ENCODE data around the gene PTPRJ.

DNA sequence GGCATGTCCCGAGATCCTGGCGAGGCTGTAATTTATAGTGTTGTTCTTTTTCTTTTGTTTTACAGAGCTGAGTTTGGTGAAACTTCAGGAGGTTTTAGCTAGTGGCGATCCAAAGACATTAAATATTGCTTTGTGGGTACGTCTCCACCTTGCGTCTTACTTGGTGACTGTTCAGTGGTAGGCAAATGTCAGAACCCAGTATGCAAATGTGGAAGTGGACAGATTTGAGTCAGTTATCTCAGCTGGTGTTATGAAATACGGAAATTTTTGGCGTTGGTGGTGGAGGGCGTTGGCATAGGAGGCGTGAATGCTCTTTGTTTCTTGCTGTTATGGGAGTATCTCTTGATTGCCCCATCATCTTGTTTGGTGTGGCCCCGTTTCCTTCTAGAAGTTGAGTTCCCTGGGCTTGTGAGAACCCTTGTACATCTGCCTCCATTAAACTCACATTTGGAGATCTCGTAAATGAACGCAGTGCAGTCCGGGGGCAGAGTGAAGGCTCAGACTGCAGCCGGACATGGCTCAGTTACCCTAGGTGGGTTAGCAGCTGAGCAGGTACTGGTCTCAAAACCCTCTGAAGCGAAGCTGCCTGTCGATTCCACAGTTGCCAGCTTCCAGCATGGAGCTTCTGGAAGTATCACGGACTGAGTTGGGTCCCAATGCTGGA is 39.9 kb downstream of the PTPRJ start:
- TF ChIP-seq NCOR1 (IDR thresholded peaks at IDR 0.05) (no peak), CREM (IDR thresholded peaks at IDR 0.05; ENCODE audit: low read depth) (no peak), POLR2A (conservative IDR thresholded peaks at IDR 0.05) (no peak), FOSL1 (tag; conservative IDR thresholded peaks at IDR 0.05) (no peak), SP1 (CRISPR knock-in tag; IDR thresholded peaks at IDR 0.05) (no peak), KDM1A (IDR thresholded peaks at IDR 0.05) (no peak), TRIM28 (IDR thresholded peaks at IDR 0.05) (no peak), EZH2 (IDR thresholded peaks at IDR 0.05; ENCODE audit: borderline replicate concordance, low read depth, low read length) (no peak), KLF1 (tag; IDR thresholded peaks at IDR 0.05) (no peak)
- TF ChIP-seq, protein P1, sequence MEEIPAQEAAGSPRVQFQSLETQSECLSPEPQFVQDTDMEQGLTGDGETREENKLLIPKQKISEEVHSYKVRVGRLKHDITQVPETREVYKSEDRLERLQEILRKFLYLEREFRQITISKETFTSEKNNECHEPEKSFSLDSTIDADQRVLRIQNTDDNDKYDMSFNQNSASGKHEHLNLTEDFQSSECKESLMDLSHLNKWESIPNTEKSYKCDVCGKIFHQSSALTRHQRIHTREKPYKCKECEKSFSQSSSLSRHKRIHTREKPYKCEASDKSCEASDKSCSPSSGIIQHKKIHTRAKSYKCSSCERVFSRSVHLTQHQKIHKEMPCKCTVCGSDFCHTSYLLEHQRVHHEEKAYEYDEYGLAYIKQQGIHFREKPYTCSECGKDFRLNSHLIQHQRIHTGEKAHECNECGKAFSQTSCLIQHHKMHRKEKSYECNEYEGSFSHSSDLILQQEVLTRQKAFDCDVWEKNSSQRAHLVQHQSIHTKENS (CRISPR knock-in tag; IDR thresholded peaks at IDR 0.05) = no peak
- TF ChIP-seq, protein P2, sequence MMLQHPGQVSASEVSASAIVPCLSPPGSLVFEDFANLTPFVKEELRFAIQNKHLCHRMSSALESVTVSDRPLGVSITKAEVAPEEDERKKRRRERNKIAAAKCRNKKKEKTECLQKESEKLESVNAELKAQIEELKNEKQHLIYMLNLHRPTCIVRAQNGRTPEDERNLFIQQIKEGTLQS (IDR thresholded peaks at IDR 0.05) = no peak
- TF ChIP-seq, protein P2 (CRISPR knock-in tag; conservative IDR thresholded peaks at IDR 0.05) = no peak
- TF ChIP-seq, protein P3, sequence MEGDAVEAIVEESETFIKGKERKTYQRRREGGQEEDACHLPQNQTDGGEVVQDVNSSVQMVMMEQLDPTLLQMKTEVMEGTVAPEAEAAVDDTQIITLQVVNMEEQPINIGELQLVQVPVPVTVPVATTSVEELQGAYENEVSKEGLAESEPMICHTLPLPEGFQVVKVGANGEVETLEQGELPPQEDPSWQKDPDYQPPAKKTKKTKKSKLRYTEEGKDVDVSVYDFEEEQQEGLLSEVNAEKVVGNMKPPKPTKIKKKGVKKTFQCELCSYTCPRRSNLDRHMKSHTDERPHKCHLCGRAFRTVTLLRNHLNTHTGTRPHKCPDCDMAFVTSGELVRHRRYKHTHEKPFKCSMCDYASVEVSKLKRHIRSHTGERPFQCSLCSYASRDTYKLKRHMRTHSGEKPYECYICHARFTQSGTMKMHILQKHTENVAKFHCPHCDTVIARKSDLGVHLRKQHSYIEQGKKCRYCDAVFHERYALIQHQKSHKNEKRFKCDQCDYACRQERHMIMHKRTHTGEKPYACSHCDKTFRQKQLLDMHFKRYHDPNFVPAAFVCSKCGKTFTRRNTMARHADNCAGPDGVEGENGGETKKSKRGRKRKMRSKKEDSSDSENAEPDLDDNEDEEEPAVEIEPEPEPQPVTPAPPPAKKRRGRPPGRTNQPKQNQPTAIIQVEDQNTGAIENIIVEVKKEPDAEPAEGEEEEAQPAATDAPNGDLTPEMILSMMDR (IDR thresholded peaks at IDR 0.05 in 2 of 3, conservative IDR thresholded peaks at IDR 0.05 in 1 of 3; ENCODE audit: insufficient read depth in 2 of 3, low read depth in 1 of 3, low read length in 3 of 3) = 0 out of 6 replicates have a peak, but pooled peaks of 1 of the 3 experiments have one; percentile 5

Measured in K562 (cell line).